Ishikawa (cell line): Measurements from ENCODE around the gene RPS6KB1.

Experiments used
- CEBPB ChIP-seq: IDR thresholded peaks from 2 replicates; pipeline ENCODE4 v1.6.1; 2012
- CREB1 ChIP-seq: IDR thresholded peaks from 2 replicates; pipeline ENCODE4 v1.6.1; 2012; ENCODE audit warnings: low read depth
- EP300 ChIP-seq: IDR thresholded peaks from 2 replicates; pipeline ENCODE4 v1.6.1; 2012; ENCODE audit warnings: borderline replicate concordance
- FOXM1 ChIP-seq: IDR thresholded peaks from 2 replicates; pipeline ENCODE4 v1.6.1; 2012; ENCODE audit warnings: low read depth, borderline replicate concordance
- RAD21 ChIP-seq: IDR thresholded peaks from 2 replicates; pipeline ENCODE4 v1.6.1; 2012; ENCODE audit warnings: low read depth
- TAF1 ChIP-seq: IDR thresholded peaks from 2 replicates; pipeline ENCODE4 v1.6.1; 2012; ENCODE audit warnings: low read depth, mild to moderate bottlenecking
- TCF12 ChIP-seq: IDR thresholded peaks from 2 replicates; pipeline ENCODE4 v1.6.1; 2012; ENCODE audit warnings: low read depth
- TEAD4 ChIP-seq: IDR thresholded peaks from 2 replicates; pipeline ENCODE4 v1.6.1; 2012
- YY1 ChIP-seq: IDR thresholded peaks from 2 replicates; pipeline ENCODE4 v1.6.1; 2012; ENCODE audit warnings: low read depth
- ZBTB7A ChIP-seq: IDR thresholded peaks from 2 replicates; pipeline ENCODE4 v1.6.1; 2012; ENCODE audit warnings: low read depth
- TF ChIP-seq, protein P1 (sequence below): IDR thresholded peaks from 2 replicates; pipeline ENCODE4 v1.6.1; 2012; ENCODE audit warnings: low read depth, mild to moderate bottlenecking
- TF ChIP-seq, protein P2 (sequence below): IDR thresholded peaks from 2 replicates; pipeline ENCODE4 v1.6.1; 2012
- TF ChIP-seq, protein P3 (sequence below): IDR thresholded peaks from 2 replicates; pipeline ENCODE4 v1.6.1; 2012

DNA sequence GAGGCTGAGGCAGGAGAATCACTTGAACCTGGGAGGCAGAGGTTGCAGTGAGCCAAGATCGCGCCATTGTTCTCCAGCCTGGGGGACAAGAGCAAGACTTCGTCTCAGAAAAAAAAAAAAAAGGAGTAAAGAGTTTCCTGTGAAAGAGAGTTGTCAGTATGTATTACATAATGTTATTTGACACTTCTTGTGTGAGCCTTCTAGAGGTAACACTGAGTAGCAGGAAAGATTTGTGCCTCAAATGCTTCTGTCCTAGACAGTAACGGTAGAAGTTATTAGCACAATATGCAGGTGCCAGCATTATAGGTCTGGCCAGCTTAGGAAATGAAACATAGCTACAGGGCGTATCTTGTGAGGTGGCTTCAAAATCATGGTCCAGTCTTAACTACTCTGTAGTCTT is 6.2 kb downstream of the RPS6KB1 start:
- no peak for TF ChIP-seq RAD21
- TF ChIP-seq EP300: no peak
- peak; percentile 32; the same call in 1 of the 2 replicates for TF ChIP-seq CEBPB
- TF ChIP-seq, protein P1, sequence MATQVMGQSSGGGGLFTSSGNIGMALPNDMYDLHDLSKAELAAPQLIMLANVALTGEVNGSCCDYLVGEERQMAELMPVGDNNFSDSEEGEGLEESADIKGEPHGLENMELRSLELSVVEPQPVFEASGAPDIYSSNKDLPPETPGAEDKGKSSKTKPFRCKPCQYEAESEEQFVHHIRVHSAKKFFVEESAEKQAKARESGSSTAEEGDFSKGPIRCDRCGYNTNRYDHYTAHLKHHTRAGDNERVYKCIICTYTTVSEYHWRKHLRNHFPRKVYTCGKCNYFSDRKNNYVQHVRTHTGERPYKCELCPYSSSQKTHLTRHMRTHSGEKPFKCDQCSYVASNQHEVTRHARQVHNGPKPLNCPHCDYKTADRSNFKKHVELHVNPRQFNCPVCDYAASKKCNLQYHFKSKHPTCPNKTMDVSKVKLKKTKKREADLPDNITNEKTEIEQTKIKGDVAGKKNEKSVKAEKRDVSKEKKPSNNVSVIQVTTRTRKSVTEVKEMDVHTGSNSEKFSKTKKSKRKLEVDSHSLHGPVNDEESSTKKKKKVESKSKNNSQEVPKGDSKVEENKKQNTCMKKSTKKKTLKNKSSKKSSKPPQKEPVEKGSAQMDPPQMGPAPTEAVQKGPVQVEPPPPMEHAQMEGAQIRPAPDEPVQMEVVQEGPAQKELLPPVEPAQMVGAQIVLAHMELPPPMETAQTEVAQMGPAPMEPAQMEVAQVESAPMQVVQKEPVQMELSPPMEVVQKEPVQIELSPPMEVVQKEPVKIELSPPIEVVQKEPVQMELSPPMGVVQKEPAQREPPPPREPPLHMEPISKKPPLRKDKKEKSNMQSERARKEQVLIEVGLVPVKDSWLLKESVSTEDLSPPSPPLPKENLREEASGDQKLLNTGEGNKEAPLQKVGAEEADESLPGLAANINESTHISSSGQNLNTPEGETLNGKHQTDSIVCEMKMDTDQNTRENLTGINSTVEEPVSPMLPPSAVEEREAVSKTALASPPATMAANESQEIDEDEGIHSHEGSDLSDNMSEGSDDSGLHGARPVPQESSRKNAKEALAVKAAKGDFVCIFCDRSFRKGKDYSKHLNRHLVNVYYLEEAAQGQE: no peak
- TF ChIP-seq TAF1: no peak
- TF ChIP-seq YY1: no peak
- TF ChIP-seq, protein P2, sequence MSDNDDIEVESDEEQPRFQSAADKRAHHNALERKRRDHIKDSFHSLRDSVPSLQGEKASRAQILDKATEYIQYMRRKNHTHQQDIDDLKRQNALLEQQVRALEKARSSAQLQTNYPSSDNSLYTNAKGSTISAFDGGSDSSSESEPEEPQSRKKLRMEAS: peak; percentile 27; the same call in 1 of the 2 replicates
- TF ChIP-seq FOXM1: no peak
- TF ChIP-seq ZBTB7A: no peak
- TF ChIP-seq, protein P3, sequence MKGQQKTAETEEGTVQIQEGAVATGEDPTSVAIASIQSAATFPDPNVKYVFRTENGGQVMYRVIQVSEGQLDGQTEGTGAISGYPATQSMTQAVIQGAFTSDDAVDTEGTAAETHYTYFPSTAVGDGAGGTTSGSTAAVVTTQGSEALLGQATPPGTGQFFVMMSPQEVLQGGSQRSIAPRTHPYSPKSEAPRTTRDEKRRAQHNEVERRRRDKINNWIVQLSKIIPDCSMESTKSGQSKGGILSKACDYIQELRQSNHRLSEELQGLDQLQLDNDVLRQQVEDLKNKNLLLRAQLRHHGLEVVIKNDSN: no peak
- TF ChIP-seq TCF12: no peak
- TF ChIP-seq TEAD4: no peak
- TF ChIP-seq CREB1: no peak
